ENCODE measurements around the gene TXNDC5.
"Not testable (repeated sequence)": the region's sequence is repeated elsewhere in the genome, so short reads cannot be mapped to it uniquely, and the experiment has no call there.

The TXNDC5 gene

DNA sequence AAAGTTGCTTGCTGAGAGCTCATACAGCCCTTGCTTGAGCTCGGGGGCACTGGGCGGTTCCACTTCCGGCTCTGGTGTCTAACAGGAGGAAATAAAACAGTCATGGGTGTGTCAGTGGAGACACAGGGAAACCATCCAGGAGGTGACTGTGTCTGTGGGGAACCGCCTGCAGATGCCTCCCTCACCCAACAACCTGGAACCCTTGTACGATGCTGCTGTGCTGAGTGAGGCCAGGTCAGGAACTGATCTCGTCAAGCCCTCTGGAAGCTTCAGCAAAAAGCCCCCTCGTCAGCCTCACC lies 15.5 kb downstream of the TXNDC5 start:
- no peak for DNase-seq (ENCODE audit: low spot score)

DNA sequence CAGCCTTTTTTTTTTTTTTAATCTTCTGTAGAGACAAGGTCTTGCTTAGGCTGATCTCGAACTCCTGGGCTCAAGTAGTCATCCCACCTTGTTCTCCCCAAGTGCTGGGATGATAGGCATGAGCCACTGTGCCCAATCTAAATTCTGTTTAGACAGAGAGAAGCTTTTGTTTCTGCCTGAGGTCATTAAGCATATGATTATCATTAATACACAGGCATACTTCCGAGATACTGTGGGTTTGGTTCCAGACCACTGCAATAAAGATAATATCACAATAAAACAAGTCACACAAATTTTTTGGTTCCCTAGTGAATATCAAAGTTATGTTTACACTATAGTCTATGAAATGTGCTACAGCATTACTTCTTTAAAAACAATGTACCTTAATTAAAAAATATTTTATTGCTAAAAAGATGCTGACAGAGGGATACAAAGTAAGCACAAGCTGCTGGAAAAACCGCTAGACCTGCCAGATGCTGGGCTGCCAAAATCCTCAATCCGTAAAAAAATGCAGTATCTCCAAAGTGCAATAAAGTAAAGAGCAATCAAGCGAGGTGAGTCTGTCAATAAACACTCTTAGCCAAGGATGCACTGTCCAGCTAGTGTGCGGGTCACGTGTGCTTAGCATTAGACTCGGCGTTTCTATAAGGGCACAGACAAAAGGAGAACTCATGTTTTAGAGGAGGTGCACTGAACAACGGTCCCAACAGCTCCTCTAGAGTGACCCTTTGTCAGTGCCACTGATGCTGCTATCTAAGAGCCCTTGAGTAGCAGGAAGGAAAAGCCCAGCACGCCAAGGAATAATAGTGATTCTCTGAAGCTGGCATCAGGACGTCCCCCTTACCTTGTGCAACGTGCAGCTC lies 16.1 kb downstream of the TXNDC5 start:
- no peak for DNase-seq (ENCODE audit: low spot score)

- no peak for DNase-seq (ENCODE audit: low spot score)
These were observed 17.2 kb downstream of the TXNDC5 start for GRCh38 chr6:7893342-7893741.

DNA sequence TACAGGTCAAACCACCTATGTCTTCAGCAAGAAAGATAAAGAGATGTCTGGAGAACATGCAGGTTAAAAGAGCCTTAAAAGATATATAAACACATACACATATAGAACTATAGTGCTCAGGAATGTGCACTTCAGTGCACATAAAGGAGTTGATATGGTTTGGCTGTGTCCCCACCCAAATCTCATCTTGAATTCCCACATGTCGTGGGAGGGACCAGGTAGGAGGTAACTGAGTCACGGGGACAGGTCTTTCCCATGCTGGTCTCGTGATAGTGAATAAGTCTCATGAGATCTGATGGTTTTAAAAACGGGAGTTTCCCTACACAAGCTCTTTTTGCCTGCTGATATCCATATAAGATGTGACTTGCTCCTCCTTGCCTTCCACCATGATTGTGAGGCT lies 18.2 kb downstream of the TXNDC5 start:
- DNase-seq (ENCODE audit: low spot score): not testable (repeated sequence)

DNA sequence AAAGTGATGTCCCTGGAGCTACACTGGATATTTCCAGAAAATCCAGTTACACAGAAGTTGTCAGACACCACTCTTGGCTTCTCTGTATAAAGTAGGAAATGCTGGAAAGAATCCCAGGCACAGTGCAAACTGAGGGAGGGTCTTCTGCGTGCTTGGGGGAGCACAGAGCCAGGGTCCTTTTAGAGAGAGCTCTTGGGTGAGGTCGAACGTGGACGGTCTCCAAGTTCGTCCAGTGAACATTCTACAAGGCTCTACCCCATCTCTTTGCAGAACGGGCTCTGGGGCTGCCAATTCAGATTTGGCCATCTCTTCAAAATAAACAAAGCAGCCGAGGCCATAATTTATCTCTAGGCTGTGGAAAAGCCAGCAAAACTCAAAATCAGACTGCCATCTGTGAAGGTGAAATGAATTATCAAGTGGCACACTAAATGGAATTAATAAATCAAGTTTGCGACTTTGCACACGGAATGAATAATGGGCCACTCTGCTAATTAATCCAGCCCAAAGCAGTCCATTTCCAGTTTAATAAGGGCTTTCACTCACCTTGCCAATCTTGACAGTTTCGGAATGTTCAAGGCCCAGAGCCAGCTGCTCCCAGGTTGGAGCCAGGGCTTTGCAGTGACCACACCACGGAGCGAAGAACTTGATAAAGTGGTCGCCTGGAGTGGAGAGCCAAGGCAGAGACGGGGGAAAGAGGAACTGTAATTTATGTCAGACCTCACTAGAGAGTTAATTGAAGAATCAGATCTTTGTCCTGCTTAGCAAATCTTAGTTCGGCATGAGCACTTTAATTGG lies 19.3 kb downstream of the TXNDC5 start:
- DNase-seq (ENCODE audit: low spot score): no peak

GRCh38 chr6:7888587-7889357 lies 21.8 kb downstream of the TXNDC5 start:
- DNase-seq (ENCODE audit: low spot score): no peak

GRCh38 chr6:7887278-7887991 lies 23.2 kb downstream of the TXNDC5 start:
- no peak for DNase-seq (ENCODE audit: low spot score)

GRCh38 chr6:7886132-7886531 lies 24.5 kb downstream of the TXNDC5 start:
- no peak for DNase-seq (ENCODE audit: low spot score)

GRCh38 chr6:7883381-7883780 lies 27.2 kb downstream of the TXNDC5 start:
- DNase-seq (ENCODE audit: low spot score): no peak

GRCh38 chr6:7882505-7883257 lies 27.9 kb downstream of the TXNDC5 start:
- no peak for DNase-seq (ENCODE audit: low spot score)

GRCh38 chr6:7881765-7882500 lies 28.7 kb downstream of the TXNDC5 start:
- DNase-seq (ENCODE audit: low spot score): no peak

- no peak for DNase-seq (ENCODE audit: low spot score)
These were observed 29.9 kb downstream of the TXNDC5 start for GRCh38 chr6:7880718-7881107.

DNA sequence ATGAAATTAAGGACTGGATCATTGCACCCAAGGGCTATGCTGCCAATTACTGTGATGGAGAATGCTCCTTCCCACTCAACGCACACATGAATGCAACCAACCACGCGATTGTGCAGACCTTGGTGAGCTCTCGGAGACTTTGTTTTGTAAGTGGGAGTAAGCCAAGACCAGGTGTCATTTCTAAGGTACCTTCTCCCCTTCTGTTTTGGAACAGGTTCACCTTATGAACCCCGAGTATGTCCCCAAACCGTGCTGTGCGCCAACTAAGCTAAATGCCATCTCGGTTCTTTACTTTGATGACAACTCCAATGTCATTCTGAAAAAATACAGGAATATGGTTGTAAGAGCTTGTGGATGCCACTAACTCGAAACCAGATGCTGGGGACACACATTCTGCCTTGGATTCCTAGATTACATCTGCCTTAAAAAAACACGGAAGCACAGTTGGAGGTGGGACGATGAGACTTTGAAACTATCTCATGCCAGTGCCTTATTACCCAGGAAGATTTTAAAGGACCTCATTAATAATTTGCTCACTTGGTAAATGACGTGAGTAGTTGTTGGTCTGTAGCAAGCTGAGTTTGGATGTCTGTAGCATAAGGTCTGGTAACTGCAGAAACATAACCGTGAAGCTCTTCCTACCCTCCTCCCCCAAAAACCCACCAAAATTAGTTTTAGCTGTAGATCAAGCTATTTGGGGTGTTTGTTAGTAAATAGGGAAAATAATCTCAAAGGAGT lies 30.4 kb downstream of the TXNDC5 start:
- no peak for DNase-seq (ENCODE audit: low spot score)

- no peak for DNase-seq (ENCODE audit: low spot score)
These were observed 31.0 kb downstream of the TXNDC5 start for GRCh38 chr6:7879579-7879978.

GRCh38 chr6:7879043-7879442 lies 31.5 kb downstream of the TXNDC5 start:
- DNase-seq (ENCODE audit: low spot score): no peak

DNA sequence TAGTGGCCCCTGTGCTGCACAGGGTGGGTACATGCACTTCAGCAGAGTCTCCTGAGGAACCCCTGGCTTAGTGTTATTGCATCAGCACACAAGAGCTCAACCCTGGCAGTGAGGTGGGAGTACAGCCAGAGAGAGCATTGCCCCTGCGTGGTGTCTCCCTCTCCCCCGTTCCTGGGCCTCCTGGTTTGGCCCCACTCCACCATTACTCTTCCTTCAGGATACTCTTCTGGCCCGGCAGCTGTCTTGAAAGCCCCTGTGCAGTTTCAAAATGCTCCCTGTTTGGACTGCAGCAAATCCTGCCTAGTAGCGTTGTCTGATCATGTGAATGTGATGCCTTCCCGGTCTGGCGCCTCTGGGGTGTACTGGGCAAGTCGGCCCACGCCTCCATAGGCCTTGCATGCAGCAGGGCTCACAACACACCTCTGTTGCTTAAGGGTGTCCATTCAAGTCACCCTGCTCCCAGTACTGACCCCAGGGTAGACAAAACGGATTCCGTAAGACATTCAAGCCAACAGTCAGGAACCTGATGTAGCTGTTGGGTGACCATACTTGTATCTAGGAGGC lies 32.1 kb downstream of the TXNDC5 start:
- DNase-seq (ENCODE audit: low spot score): no peak

GRCh38 chr6:7868926-7869325 lies 41.7 kb downstream of the TXNDC5 start:
- DNase-seq (ENCODE audit: low spot score): no peak

GRCh38 chr6:7866526-7866925 lies 44.1 kb downstream of the TXNDC5 start:
- no peak for DNase-seq (ENCODE audit: low spot score)

DNA sequence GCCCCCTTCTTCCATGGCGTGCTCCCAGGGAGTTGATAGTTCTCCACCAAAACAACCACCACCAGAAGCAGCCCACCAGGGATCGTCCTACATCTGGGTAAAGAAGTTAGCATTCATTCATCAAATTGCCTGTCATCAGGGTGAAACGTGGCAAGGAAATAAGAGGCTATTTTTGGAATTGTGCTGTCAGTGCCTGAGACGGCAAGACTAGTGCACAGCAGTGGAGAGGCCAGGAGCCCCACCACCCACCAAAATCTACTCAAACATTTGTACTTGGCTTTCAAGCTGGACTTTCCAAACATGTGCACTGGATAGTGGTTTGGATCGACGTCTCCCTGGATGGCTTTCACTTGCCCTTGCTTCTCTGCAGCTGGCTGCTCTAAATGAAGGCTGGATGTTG lies 44.8 kb downstream of the TXNDC5 start:
- no peak for DNase-seq (ENCODE audit: low spot score)

- DNase-seq (ENCODE audit: low spot score): no peak
These were observed 51.0 kb downstream of the TXNDC5 start for GRCh38 chr6:7859591-7859990.

Measured in hematopoietic multipotent progenitor cell treated with erythropoietin and hydrocortisone succinate and interleukin-3 and kit ligand, for 17 days (in vitro differentiated cells).